Activated CD4-positive, CD25-positive, alpha-beta regulatory T cell treated with anti-CD3 and anti-CD28 coated beads, Interleukin-2, amount 50 U/mL, for 72 hours (primary cell): ENCODE measurements around the gene SUN3.
"Not testable (repeated sequence)": the region's sequence is repeated elsewhere in the genome, so short reads cannot be mapped to it uniquely, and the experiment has no call there.

Experiments
- DNase-seq: peaks from one replicate; pipeline ENCODE4 v3.0.0; 2021

Gene SUN3

GRCh38 chr7:48025624-48026023 lies 3.3 kb downstream of the SUN3 start:
- DNase-seq, result no peak

- DNase-seq, result no peak
Observed at GRCh38 chr7:48017674-48018073, 11.2 kb downstream of the SUN3 start.

GRCh38 chr7:48016641-48017040 lies 12.3 kb downstream of the SUN3 start:
- no peak for DNase-seq

GRCh38 chr7:48011951-48012350 lies 17.0 kb downstream of the SUN3 start:
- DNase-seq, result no peak

- no peak for DNase-seq
Observed at GRCh38 chr7:48011323-48011722, 17.6 kb downstream of the SUN3 start.

GRCh38 chr7:48009954-48010353 lies 19.0 kb downstream of the SUN3 start:
- no peak for DNase-seq

DNA sequence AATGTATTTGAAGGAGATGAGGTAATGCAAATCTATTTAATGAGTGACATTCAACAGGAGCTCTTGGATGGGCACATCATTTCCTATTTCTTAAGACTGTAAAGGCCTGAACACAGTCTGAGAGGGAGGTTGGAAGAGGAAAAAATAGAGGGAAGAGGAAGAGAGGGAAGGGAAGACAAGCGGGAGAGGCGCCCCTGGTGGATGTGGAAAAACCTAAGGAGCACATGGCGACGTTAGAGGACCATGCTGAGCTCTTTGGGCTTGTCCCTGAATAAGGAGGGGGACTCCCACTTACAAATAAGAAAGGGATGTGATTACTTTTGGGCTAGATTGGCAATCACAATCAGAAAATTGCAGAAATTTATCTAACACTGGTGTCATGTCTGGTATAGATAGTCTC lies 19.6 kb downstream of the SUN3 start:
- DNase-seq, result no peak

GRCh38 chr7:48006866-48007265 lies 22.0 kb downstream of the SUN3 start:
- DNase-seq, result no peak

DNA sequence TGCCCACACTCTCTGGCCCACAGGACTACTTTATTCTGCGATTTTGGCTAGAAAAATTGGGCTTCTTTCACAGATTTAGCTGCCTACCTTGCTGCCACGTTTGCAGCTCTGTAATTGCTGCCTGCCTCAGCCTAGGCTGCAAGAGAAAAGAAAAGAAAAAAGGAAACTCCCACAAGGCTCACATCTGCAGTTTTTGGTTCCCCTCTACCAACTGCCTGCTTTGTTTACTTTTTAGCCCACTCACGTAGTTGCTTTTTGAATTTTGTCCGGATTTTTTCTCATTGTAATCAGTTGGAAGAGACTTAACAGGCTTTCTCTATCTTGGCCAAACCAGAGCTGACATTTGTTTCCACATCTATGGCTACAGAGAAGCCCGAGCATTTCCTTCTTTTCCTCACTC lies 24.3 kb downstream of the SUN3 start:
- no peak for DNase-seq

- no peak for DNase-seq
Observed at GRCh38 chr7:48004032-48004431, 24.9 kb downstream of the SUN3 start.

DNA sequence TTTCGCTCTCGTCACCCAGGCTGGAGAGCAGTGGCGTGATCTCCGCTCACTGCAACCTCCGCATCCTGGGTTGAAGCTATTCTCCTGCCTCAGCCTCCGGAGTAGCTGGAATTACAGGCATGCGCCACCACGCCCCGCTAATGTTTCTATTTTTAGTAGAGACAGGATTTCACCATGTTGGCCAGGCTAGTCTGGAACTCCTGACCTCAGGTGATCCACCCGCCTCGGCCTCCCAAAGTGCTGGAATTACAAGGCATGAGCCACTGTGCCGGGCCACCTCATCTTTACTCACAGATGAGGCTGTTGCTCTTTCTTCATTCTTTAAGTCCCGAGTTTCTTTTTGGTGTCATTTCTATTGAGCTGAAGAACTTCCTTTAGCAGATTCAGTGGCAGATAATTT lies 28.7 kb downstream of the SUN3 start:
- not testable (repeated sequence) for DNase-seq

DNA sequence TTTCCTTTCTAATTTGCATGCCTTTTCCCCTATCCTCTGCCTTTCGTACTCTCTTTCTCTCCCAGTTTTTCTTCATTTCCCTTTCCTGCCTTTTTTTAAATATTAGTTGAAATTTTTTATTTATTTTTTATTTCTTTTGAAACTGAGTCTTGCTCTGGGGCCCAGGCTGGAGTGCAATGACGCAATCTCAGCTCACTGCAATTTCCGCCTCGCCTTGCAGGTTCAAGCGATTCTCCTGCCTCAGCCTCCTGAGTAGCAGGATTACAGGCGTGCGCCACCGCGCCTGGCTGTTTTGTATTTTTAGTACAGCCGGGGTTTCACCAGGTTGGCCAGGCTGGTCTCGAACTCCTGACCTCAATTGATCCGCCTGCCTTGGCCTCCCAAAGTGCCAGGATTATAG lies 29.5 kb downstream of the SUN3 start:
- DNase-seq, result no peak

GRCh38 chr7:47992446-47992845 lies 36.5 kb downstream of the SUN3 start:
- no peak for DNase-seq

- DNase-seq, result peak; percentile 80
Observed at GRCh38 chr7:47991741-47992311, 37.1 kb downstream of the SUN3 start.

DNA sequence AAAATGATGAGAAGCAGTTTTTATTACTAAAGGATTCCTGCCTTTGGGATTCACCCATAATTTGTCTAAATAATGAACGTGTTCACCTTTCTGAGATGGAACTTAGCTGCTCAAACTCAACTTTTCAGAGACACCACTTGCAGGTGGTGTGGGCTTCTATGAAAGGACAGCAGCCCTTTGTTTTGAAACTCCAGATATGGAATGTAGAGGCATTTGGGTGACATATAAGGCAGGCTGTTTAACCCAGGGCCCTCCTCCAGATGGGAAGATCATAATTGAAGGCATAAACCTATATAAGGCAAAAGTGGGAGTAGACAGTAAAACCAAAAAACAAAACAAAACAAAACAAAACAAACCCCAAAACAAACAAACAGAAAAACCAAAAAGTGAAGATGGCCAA lies 37.6 kb downstream of the SUN3 start:
- DNase-seq, result no peak

DNA sequence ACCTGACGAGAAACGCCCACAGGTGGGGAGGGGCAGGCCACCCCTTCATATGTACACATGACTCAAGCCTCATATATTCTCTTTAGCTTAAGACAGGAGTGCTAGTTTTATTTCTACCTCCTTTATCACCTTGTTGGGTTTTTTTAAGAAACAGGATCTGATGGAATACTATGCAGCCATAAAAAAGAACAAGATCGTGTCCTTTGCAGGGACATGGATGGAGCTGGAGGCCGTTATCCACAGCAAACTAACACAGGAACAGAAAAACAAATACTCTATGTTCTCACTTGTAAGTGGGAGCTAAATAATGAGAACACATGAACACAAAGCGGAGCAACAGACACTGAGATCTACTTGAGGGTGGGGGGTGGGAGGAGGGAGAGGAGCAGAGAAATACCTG lies 38.3 kb downstream of the SUN3 start:
- no peak for DNase-seq

GRCh38 chr7:47989607-47990400 lies 39.1 kb downstream of the SUN3 start:
- DNase-seq, result not testable (repeated sequence)

GRCh38 chr7:47988496-47989386 lies 40.2 kb downstream of the SUN3 start:
- no peak for DNase-seq

GRCh38 chr7:47982610-47983009 lies 46.3 kb downstream of the SUN3 start:
- no peak for DNase-seq

DNA sequence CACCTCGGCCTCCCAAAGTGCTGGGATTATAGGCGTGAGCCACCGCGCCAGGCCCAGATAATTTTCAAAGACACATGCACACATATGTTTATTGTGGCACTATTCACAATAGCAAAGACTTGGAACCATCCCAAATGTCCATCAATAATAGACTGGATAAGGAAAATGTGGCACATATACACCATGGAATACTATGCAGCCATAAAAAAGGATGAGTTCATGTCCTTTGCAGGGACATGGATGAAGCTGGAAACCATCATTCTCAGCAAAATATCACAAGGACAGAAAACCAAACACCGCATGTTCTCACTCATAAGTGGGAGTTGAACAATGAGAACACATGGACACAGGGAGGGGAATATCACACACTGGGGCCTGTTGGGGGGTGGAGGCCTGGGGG lies 48.3 kb downstream of the SUN3 start:
- DNase-seq, result not testable (repeated sequence)

- DNase-seq, result no peak
Observed at GRCh38 chr7:47979832-47980181, 49.1 kb downstream of the SUN3 start.

GRCh38 chr7:47979145-47979831 lies 49.6 kb downstream of the SUN3 start, which contains the start of gene HUS1:
TSS of gene HUS1 (minus strand) at chr7:47979615. CDS start at chr7:47979519, 96 bp downstream.
- peak; percentile 94 for DNase-seq

DNA sequence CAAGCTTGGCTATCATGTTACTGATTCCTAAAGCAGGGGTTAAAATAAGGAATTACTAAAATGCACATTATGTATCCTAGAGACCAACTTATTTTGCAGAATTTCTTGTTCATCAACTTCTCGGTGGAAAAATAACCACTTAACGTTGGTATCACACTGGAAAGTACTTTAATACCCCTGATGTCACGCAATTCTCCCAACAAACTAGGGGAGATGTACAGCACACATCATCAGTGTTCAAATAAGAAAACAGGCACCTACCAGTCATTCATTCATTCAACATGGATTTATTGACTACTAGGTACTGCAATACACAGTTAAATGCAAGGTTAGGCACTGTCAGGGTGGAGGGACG lies 50.1 kb downstream of the SUN3 start:
- DNase-seq, result no peak
